ENCODE data around the gene C10orf67.

DNA sequence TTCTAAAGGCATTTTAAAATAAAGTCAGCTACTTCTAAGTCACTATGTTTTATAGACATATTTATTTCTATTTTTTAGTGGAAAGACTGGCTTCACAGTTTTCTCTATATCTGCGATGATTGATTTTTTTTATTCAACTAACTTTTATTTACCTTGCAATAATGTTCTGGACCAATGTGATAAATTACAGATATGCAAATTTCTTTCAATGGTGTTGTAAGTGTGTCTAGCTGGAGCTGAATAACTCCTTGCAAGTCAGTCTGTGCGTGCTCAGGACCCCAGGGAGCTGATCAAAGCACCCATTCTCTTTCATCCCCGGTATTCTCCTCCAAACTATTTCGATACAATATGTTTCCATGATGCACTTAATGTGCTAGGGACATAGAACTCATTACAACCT, 142.8 kb downstream of the C10orf67 start:
- TF ChIP-seq, protein P1, sequence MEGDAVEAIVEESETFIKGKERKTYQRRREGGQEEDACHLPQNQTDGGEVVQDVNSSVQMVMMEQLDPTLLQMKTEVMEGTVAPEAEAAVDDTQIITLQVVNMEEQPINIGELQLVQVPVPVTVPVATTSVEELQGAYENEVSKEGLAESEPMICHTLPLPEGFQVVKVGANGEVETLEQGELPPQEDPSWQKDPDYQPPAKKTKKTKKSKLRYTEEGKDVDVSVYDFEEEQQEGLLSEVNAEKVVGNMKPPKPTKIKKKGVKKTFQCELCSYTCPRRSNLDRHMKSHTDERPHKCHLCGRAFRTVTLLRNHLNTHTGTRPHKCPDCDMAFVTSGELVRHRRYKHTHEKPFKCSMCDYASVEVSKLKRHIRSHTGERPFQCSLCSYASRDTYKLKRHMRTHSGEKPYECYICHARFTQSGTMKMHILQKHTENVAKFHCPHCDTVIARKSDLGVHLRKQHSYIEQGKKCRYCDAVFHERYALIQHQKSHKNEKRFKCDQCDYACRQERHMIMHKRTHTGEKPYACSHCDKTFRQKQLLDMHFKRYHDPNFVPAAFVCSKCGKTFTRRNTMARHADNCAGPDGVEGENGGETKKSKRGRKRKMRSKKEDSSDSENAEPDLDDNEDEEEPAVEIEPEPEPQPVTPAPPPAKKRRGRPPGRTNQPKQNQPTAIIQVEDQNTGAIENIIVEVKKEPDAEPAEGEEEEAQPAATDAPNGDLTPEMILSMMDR (IDR thresholded peaks at IDR 0.05), result no peak
- TF ChIP-seq POLR2AphosphoS5 (IDR thresholded peaks at IDR 0.05) (no peak), POLR2A (IDR thresholded peaks at IDR 0.05) (no peak)
